K562 (cell line): ENCODE data around the gene ERICH2. TPM values are rescaled to one million over a fixed set of nuclear protein-coding genes. Genes with fewer than 3 reads are reported as not detected.

Experiments used
- CBFA2T2 ChIP-seq: fragments of 450-650 bp; conservative IDR thresholded peaks from 2 replicates; pipeline ENCODE4 v1.6.1; 2017; ENCODE audit warnings: mild to moderate bottlenecking
- CBFA2T3 ChIP-seq: fragments of 450-650 bp; IDR thresholded peaks from 2 replicates; pipeline ENCODE4 v1.6.1; 2017
- CREM ChIP-seq: IDR thresholded peaks from 2 replicates; pipeline ENCODE4 v1.6.1; 2014; ENCODE audit warnings: antibody characterized with exemption, low read depth
- HMG20A ChIP-seq: fragments of 450-650 bp; formaldehyde crosslinking; conservative IDR thresholded peaks from 2 replicates; pipeline ENCODE4 v1.4.0; 2020; ENCODE audit warnings: mild to moderate bottlenecking, mixed read lengths
- POLR2AphosphoS5 ChIP-seq: IDR thresholded peaks from 2 replicates; pipeline ENCODE4 v1.6.1; 2011; ENCODE audit warnings: mild to moderate bottlenecking, low read depth, low read length, moderate library complexity; ENCODE audit not compliant: control insufficient read depth, insufficient read depth
- RCOR1 ChIP-seq, 2 experiments: IDR thresholded peaks; 2 replicates each; pipeline ENCODE4 v1.6.1; 2012; ENCODE audit warnings: low read depth in 2 of 2, low read length in 2 of 2, borderline replicate concordance in 1 of 2, improper control_type of control experiment in 1 of 2
- ZBTB40 ChIP-seq, 2 experiments: fragments of 450-650 bp in 1 of 2; sonication (generic) in 1 of 2; formaldehyde crosslinking in 1 of 2; IDR thresholded peaks; 2 replicates each; pipeline versions ENCODE4 v1.7.1 to v1.9.0; 2016 to 2022; ENCODE audit warnings: inconsistent platforms in 1 of 2, mild to moderate bottlenecking in 1 of 2, missing genetic modification reagents in 1 of 2
- ZNF696 ChIP-seq: fragments of 250-450 bp; sonication (Bioruptor Pico); conservative IDR thresholded peaks from 2 replicates; pipeline ENCODE4 v1.4.0; 2020; ENCODE audit warnings: mild to moderate bottlenecking, moderate library complexity
- polyA plus RNA-seq, 8 experiments: library from polyadenylated mRNA; depleted of rRNA in 4 of 8; stranded (reverse) in 5 of 8; unstranded in 3 of 8; fragments of >200 nt; fragmentation: Nextera tagmentation in 2 of 8; fragmentation: Illumina TruSeq in 1 of 8; extraction: Ambion mirVana in 2 of 8; extraction: Trizol in 1 of 8; gene quantifications; 2 replicates each; pipeline versions ENCODE4 v1.2.1 to v1.2.3, GENCODE V29; 2011 to 2014; ENCODE audit warnings: inconsistent platforms in 1 of 8, missing spikeins in 1 of 8
- total RNA-seq, 7 experiments: library from RNA; depleted of rRNA in 6 of 7; stranded (reverse); fragments of >200 nt in 6 of 7; fragmentation: Illumina TruSeq in 2 of 7; extraction: Trizol in 2 of 7; gene quantifications; 2 replicates each; pipeline versions ENCODE4 v1.2.1 to v1.2.3, GENCODE V29; 2011 to 2021; ENCODE audit warnings: low replicate concordance in 1 of 7
- TF ChIP-seq, protein P1 (sequence below): sonication (generic); formaldehyde crosslinking; IDR thresholded peaks from 2 replicates; pipeline ENCODE4 v1.8.0; 2022; ENCODE audit warnings: mild to moderate bottlenecking, missing genetic modification reagents
- TF ChIP-seq, protein P2 (sequence below): fragments of 450-650 bp; IDR thresholded peaks from 2 replicates; pipeline ENCODE4 v1.6.1; 2016

Gene ERICH2
- total and polyA plus RNA-seq, 9 of the 15 experiments (the other 6 are each of a cell fraction or from before 2014, with no cell fraction given), result 0.85 to 2.4 (median 1.6) TPM

DNA sequence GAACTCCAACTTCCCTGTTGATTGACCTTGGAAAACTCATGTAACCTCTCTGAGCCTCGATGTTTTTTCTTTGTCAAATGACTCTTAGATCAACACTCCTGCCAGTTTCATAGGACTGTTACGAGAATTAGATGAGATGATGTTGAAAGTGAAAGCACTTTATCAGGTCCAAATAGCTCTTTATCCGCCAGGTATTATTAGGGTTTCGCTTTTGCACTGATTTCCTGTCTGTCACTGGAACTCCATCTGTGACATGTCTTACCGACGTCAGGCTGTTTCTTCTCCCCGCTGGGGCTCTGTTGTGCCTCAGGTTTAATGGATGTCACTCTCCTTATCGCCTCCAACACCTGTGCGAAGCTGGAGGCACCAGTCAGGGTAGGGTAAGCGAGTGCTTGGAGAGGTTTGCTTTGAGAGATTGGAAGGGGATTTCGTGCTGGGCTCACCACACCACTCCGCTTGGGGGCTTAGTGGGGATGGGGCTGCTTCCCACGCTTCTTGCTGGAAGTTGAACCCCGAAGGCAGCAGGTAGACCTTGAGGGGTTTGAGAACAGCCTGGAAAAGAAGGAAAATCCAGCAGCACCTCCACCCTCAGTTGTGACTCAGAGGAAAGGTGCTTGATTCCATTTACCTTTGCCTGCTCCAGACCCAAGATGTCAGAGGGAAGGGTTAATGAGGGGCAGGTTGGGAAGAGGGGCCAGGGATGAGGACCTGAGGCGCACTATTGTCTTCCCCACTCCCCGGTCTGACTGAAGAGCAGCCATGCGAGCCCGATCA lies 50.8 kb downstream of the ERICH2 start (continued):
- TF ChIP-seq ZBTB40 (IDR thresholded peaks at IDR 0.05) (no peak), ZBTB40 (CRISPR knock-in tag; IDR thresholded peaks at IDR 0.05) (no peak), CBFA2T3 (peak; percentile 82), POLR2AphosphoS5 (peak; percentile 69), ZNF696 (CRISPR knock-in tag) (no peak), CBFA2T2 (peak; percentile 69), RCOR1 (IDR thresholded peaks at IDR 0.05; ENCODE audit: borderline replicate concordance in 1 of 2, low read depth in 2 of 2, low read length in 2 of 2) (peak; percentile 45 to 72; a peak in 2 of 4 replicates), CREM (peak; percentile 40; the same call in 1 of the 2 replicates), HMG20A (CRISPR knock-in tag) (no peak)
- TF ChIP-seq, protein P1, sequence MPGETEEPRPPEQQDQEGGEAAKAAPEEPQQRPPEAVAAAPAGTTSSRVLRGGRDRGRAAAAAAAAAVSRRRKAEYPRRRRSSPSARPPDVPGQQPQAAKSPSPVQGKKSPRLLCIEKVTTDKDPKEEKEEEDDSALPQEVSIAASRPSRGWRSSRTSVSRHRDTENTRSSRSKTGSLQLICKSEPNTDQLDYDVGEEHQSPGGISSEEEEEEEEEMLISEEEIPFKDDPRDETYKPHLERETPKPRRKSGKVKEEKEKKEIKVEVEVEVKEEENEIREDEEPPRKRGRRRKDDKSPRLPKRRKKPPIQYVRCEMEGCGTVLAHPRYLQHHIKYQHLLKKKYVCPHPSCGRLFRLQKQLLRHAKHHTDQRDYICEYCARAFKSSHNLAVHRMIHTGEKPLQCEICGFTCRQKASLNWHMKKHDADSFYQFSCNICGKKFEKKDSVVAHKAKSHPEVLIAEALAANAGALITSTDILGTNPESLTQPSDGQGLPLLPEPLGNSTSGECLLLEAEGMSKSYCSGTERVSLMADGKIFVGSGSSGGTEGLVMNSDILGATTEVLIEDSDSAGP, result no peak
- TF ChIP-seq, protein P2, sequence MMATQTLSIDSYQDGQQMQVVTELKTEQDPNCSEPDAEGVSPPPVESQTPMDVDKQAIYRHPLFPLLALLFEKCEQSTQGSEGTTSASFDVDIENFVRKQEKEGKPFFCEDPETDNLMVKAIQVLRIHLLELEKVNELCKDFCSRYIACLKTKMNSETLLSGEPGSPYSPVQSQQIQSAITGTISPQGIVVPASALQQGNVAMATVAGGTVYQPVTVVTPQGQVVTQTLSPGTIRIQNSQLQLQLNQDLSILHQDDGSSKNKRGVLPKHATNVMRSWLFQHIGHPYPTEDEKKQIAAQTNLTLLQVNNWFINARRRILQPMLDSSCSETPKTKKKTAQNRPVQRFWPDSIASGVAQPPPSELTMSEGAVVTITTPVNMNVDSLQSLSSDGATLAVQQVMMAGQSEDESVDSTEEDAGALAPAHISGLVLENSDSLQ, result peak; percentile 82
